Ascending aorta (tissue), 2 donors: Measurements from ENCODE around the gene ITGAX. TPM values are rescaled to one million over a fixed set of nuclear protein-coding genes. Genes with fewer than 3 reads are reported as not detected.
"Not testable (repeated sequence)": the region's sequence is repeated elsewhere in the genome, so short reads cannot be mapped to it uniquely, and the experiment has no call there.

Source experiments
- DNase-seq, 2 donors: peaks; one replicate each; pipeline ENCODE4 v3.0.0-alpha.2; 2019; ENCODE audit warnings: low spot score in 2 of 2
- H3K27ac ChIP-seq, 2 donors: fragments of 200-600 bp; sonication (generic); one replicate each; pipeline ENCODE4 v1.5.1; 2016 to 2017; ENCODE audit warnings: mild to moderate bottlenecking in 1 of 2
- H3K27me3 ChIP-seq: fragments of 200-600 bp; sonication (generic); one replicate; pipeline ENCODE4 v1.5.1; 2017
- H3K36me3 ChIP-seq, 2 donors: fragments of 200-600 bp; sonication (generic); one replicate each; pipeline ENCODE4 v1.5.1; 2016
- H3K4me1 ChIP-seq, 2 donors: fragments of 200-600 bp; sonication (generic); one replicate each; pipeline ENCODE4 v1.5.1; 2016 to 2017; ENCODE audit warnings: mild to moderate bottlenecking in 1 of 2
- H3K4me3 ChIP-seq, 2 donors: fragments of 200-600 bp; sonication (generic); one replicate each; pipeline ENCODE4 v1.5.1; 2016 to 2017; ENCODE audit warnings: mild to moderate bottlenecking in 1 of 2
- H3K9me3 ChIP-seq, 2 donors: fragments of 200-600 bp; sonication (generic); one replicate each; pipeline ENCODE4 v1.5.1; 2016
- CTCF ChIP-seq, 3 experiments: fragments of 200-600 bp in 2 of 3; fragments of 450-650 bp in 1 of 3; sonication (generic) in 2 of 3; IDR thresholded peaks; one replicate each; pipeline ENCODE4 v1.5.1; 2016 to 2019; ENCODE audit warnings: antibody characterized with exemption in 3 of 3, mild to moderate bottlenecking in 1 of 3, moderate library complexity in 1 of 3
- intact Hi-C: fragments of 100-400 bp; cut with DNase I; formaldehyde crosslinking; loops from one replicate; pipeline ENCODE4 v1.15.1; 2023
- total RNA-seq: library from RNA; depleted of rRNA; stranded (reverse); fragments of >200 nt; gene quantifications from one replicate; pipeline ENCODE4 v1.1.0, GENCODE V29; 2016

The ITGAX gene
- total RNA-seq = 3.6 TPM

GRCh38 chr16:31354394-31355291 is at the start of gene ITGAX:
Gene ITGAX (plus strand): TSS chr16:31355176. CDS start chr16:31355255, 79 bp downstream.
- TF ChIP-seq CTCF (IDR thresholded peaks at IDR 0.05) = no peak
- peak; percentile 48 to 77 for DNase-seq
- peak within 1 kb of the TSS in 1 of 2 donors; percentile 2 for H3K4me3 ChIP-seq

GRCh38 chr16:31305219-31305618 is 49.8 kb upstream of the ITGAX start:
- Histone ChIP-seq H3K4me3 (no peak overlapping the region), H3K27ac (no peak overlapping the region), H3K36me3 (no peaks in the 10 kb centered on the region), H3K4me1 (no peaks in the 10 kb centered on the region), H3K9me3 (peaks cover 0 to 8% of the 10 kb centered on the region in 2 donors), H3K27me3 (no peaks in the 10 kb centered on the region)
- intact Hi-C loops = no loop called here
- TF ChIP-seq CTCF (IDR thresholded peaks at IDR 0.05) = no peak
- no peak for DNase-seq

More at GRCh38 chr16:31354394-31355291, at the start of gene ITGAX:
- no peaks in the 10 kb centered on the region for H3K4me1 ChIP-seq
- no peaks in the 10 kb centered on the region for H3K36me3 ChIP-seq
- intact Hi-C loops = no loop called here
- no peaks in the 10 kb centered on the region for H3K9me3 ChIP-seq
- no peak within 1 kb of the TSS for H3K27ac ChIP-seq
- no peaks in the 10 kb centered on the region for H3K27me3 ChIP-seq

GRCh38 chr16:31308381-31308780 is 46.6 kb upstream of the ITGAX start:
- H3K4me1 ChIP-seq, H3K27me3 ChIP-seq, intact Hi-C loops: not testable (repeated sequence)

GRCh38 chr16:31322500-31322899 is 32.5 kb upstream of the ITGAX start:
- no peaks in the 10 kb centered on the region for H3K36me3 ChIP-seq
- H3K27ac ChIP-seq = no peak overlapping the region
- H3K4me3 ChIP-seq = no peak overlapping the region
- intact Hi-C loops = no loop called here
- no peaks in the 10 kb centered on the region for H3K27me3 ChIP-seq
- no peak for DNase-seq
- TF ChIP-seq CTCF (IDR thresholded peaks at IDR 0.05) = no peak
- H3K4me1 ChIP-seq = no peaks in the 10 kb centered on the region
- H3K9me3 ChIP-seq = peaks cover 0 to 24% of the 10 kb centered on the region in 2 donors

More at GRCh38 chr16:31308381-31308780, 46.6 kb upstream of the ITGAX start:
- not testable (repeated sequence) for DNase-seq, H3K9me3 ChIP-seq, H3K36me3 ChIP-seq, H3K27ac ChIP-seq, H3K4me3 ChIP-seq

- Histone ChIP-seq H3K4me3 (no peak overlapping the region), H3K27ac (no peak overlapping the region), H3K4me1 (no peaks in the 10 kb centered on the region), H3K27me3 (no peaks in the 10 kb centered on the region), H3K9me3 (peaks cover 0 to 20% of the 10 kb centered on the region in 2 donors), H3K36me3 (no peaks in the 10 kb centered on the region)
- intact Hi-C loops = no loop called here
- no peak for DNase-seq
- no peak for TF ChIP-seq CTCF (IDR thresholded peaks at IDR 0.05)
Measured at GRCh38 chr16:31323959-31324629, 30.9 kb upstream of the ITGAX start.

- peaks cover 0 to 20% of the 10 kb centered on the region in 2 donors for H3K9me3 ChIP-seq
- no peaks in the 10 kb centered on the region for H3K4me1 ChIP-seq
- H3K36me3 ChIP-seq = no peaks in the 10 kb centered on the region
- intact Hi-C loops = no loop called here
- no peak for DNase-seq
- no peaks in the 10 kb centered on the region for H3K27me3 ChIP-seq
- H3K4me3 ChIP-seq = no peak overlapping the region
- TF ChIP-seq CTCF (IDR thresholded peaks at IDR 0.05) = no peak
- H3K27ac ChIP-seq = no peak overlapping the region
Measured at GRCh38 chr16:31325171-31325570, 29.8 kb upstream of the ITGAX start.
